SU-DHL-6 (cell line): ENCODE data around the gene GLG1.

Experiments used
- H2AFZ ChIP-seq: fragments of 200-600 bp; sonication (generic); 2 replicates; pipeline ENCODE4 v1.6.1; 2014; ENCODE audit warnings: low read depth, mild to moderate bottlenecking, moderate library complexity, mixed read lengths, antibody characterized with exemption, low read length; ENCODE audit not compliant: severe bottlenecking
- H3F3A ChIP-seq: fragments of 200-600 bp; shearing (Covaris generic); 2 replicates; pipeline ENCODE4 v1.6.0; 2016; ENCODE audit warnings: antibody characterized with exemption, mild to moderate bottlenecking; ENCODE audit not compliant: insufficient read depth
- H3K27ac ChIP-seq: fragments of 200-600 bp; sonication (generic); 2 replicates; pipeline ENCODE4 v1.5.1; 2016; ENCODE audit warnings: low read depth, mild to moderate bottlenecking, low read length, moderate library complexity, mixed read lengths
- H3K27me3 ChIP-seq: fragments of 200-600 bp; sonication (generic), shearing (Covaris generic); 2 replicates; pipeline ENCODE4 v1.6.0; 2014; ENCODE audit warnings: mild to moderate bottlenecking, low read length
- H3K36me3 ChIP-seq: fragments of 200-600 bp; sonication (generic); 2 replicates; pipeline ENCODE4 v1.6.1; 2014; ENCODE audit warnings: mild to moderate bottlenecking, low read length, mixed read lengths
- H3K4me2 ChIP-seq: fragments of 300-600, 200-600 bp; shearing (Covaris generic), sonication (generic); 2 replicates; pipeline ENCODE4 v1.6.0; 2014; ENCODE audit warnings: low read length, low read depth, mild to moderate bottlenecking; ENCODE audit not compliant: poor library complexity, severe bottlenecking
- H3K4me3 ChIP-seq: fragments of 200-600 bp; sonication (generic); 2 replicates; pipeline ENCODE4 v1.5.1; 2014; ENCODE audit warnings: antibody characterized with exemption, low read length, mild to moderate bottlenecking, mixed read lengths; ENCODE audit not compliant: insufficient read depth, poor library complexity, severe bottlenecking
- H3K79me2 ChIP-seq: fragments of 200-600 bp; sonication (generic); 2 replicates; pipeline ENCODE4 v1.6.1; 2014; ENCODE audit warnings: mild to moderate bottlenecking, low read length, moderate library complexity; ENCODE audit not compliant: insufficient read depth
- H3K9ac ChIP-seq: fragments of 200-600 bp; sonication (generic); 2 replicates; pipeline ENCODE4 v1.7.0; 2014; ENCODE audit warnings: mild to moderate bottlenecking, low read length
- H3K9me2 ChIP-seq: fragments of 200-600 bp; sonication (generic); replicated peaks from 2 replicates; pipeline ENCODE4 v1.6.1; 2014; ENCODE audit warnings: low read length; ENCODE audit not compliant: insufficient read depth
- H3K9me3 ChIP-seq: fragments of 200-600 bp; sonication (generic); 2 replicates; pipeline ENCODE4 v1.6.1; 2014; ENCODE audit warnings: low read length, mixed read lengths; ENCODE audit not compliant: insufficient read depth
- H4K20me1 ChIP-seq: fragments of 200-600 bp; sonication (generic); 2 replicates; pipeline ENCODE4 v1.6.1; 2014; ENCODE audit warnings: low read depth, mild to moderate bottlenecking, antibody characterized with exemption, low read length, moderate library complexity, mixed read lengths
- EZH2phosphoT487 ChIP-seq: fragments of 200-600 bp; sonication (generic), shearing (Covaris generic); conservative IDR thresholded peaks from 2 replicates; pipeline ENCODE4 v1.6.1; 2018; ENCODE audit warnings: mild to moderate bottlenecking, antibody characterized with exemption, low read length, moderate library complexity, mixed read lengths
- TF ChIP-seq, protein P1 (sequence below): fragments of 200-600 bp; sonication (generic); IDR thresholded peaks from one replicate; pipeline ENCODE4 v1.5.1; 2017; ENCODE audit warnings: antibody characterized with exemption, mild to moderate bottlenecking, low read length, moderate library complexity; ENCODE audit not compliant: insufficient read depth, poor library complexity, severe bottlenecking

Gene GLG1

DNA sequence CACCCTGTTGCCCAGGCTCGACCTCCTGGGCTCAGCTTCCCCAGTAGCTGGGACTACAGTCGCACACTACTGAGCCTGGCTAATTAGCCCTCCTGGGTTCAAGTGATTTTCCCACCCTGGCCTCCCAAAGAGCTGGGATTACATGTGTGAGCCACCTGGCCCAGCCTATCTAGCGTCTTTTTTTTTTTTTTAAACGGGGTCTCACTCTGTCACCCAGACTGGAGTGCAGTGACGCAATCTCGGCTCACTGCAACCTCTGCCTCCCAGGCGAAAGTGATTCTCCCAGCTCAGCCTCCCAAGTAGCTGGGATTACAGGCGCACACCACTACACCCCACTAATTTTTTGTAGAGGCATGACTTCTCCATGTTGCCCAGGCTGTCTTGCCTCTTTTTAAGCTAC lies 33.3 kb downstream of the GLG1 start:
- H4K20me1 ChIP-seq: no peaks in the 10 kb centered on the region; the same call in 1 of the 2 replicates

DNA sequence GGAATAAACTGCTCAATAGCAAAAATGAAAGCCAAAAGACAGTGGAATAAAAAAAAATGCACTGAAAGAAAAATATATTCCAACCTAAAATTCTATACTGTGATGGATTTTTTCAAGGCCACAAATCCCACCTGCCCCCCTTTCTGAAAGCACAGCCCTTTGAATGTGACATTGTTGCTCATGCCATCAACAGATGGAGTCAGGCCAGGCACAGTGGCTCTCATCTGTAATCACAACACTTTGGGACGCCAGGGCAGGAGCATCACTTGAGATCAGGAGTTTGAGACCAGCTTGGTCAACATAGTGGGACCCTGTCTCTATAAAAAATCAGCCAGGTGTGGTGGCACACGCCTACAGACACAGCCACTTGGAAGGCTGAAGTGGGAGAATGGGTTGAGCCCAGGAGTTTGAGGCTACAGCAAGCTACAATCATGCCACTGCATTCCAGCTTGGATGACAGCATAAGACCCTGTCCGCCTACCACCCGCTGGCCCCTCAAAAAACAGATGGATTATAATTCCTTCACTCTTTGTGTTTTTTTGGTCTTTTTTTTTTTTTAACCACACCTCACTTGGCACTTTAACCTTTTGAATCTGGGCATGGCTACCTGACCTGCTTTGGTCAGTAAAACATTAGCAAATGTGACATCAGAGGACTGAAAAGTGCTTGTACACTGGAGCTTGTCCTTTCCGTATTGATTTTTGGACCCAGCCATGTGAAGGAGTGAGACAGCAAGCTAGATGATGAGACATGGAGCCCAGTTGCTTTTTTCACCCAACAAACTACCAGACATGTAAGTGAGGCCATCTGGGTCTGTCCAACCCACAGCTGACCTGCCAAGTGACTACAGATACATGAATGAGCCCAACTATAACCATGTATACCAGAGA lies 36.3 kb downstream of the GLG1 start:
- Histone ChIP-seq H4K20me1 (peaks cover 4% of the 10 kb centered on the region; the same call in 1 of the 2 replicates), H2AFZ (no peak overlapping the region), H3F3A (no peaks in the 10 kb centered on the region; the same call in 1 of the 2 replicates), H3K9me2 (no peaks in the 10 kb centered on the region), H3K36me3 (no peaks in the 10 kb centered on the region), H3K27ac (no peak overlapping the region), H3K9me3 (no peaks in the 10 kb centered on the region), H3K79me2 (peaks cover 55% of the 10 kb centered on the region), H3K27me3 (no peaks in the 10 kb centered on the region), H3K9ac (no peak overlapping the region), H3K4me2 (no peak overlapping the region), H3K4me3 (no peak overlapping the region)
- TF ChIP-seq, protein P1, sequence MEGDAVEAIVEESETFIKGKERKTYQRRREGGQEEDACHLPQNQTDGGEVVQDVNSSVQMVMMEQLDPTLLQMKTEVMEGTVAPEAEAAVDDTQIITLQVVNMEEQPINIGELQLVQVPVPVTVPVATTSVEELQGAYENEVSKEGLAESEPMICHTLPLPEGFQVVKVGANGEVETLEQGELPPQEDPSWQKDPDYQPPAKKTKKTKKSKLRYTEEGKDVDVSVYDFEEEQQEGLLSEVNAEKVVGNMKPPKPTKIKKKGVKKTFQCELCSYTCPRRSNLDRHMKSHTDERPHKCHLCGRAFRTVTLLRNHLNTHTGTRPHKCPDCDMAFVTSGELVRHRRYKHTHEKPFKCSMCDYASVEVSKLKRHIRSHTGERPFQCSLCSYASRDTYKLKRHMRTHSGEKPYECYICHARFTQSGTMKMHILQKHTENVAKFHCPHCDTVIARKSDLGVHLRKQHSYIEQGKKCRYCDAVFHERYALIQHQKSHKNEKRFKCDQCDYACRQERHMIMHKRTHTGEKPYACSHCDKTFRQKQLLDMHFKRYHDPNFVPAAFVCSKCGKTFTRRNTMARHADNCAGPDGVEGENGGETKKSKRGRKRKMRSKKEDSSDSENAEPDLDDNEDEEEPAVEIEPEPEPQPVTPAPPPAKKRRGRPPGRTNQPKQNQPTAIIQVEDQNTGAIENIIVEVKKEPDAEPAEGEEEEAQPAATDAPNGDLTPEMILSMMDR: no peak
- TF ChIP-seq EZH2phosphoT487: no peak

More for the DNA sequence above, 33.3 kb downstream of the GLG1 start:
- Histone ChIP-seq H3K4me2 (no peak overlapping the region), H3K9ac (no peak overlapping the region), H3K27me3 (no peaks in the 10 kb centered on the region), H3K4me3 (no peak overlapping the region), H3K79me2 (peaks cover 41% of the 10 kb centered on the region), H3K27ac (no peak overlapping the region), H3K9me3 (no peaks in the 10 kb centered on the region), H2AFZ (no peak overlapping the region), H3F3A (no peaks in the 10 kb centered on the region; the same call in 1 of the 2 replicates), H3K9me2 (no peaks in the 10 kb centered on the region), H3K36me3 (no peaks in the 10 kb centered on the region)
- TF ChIP-seq, protein P1: no peak
- TF ChIP-seq EZH2phosphoT487: no peak

DNA sequence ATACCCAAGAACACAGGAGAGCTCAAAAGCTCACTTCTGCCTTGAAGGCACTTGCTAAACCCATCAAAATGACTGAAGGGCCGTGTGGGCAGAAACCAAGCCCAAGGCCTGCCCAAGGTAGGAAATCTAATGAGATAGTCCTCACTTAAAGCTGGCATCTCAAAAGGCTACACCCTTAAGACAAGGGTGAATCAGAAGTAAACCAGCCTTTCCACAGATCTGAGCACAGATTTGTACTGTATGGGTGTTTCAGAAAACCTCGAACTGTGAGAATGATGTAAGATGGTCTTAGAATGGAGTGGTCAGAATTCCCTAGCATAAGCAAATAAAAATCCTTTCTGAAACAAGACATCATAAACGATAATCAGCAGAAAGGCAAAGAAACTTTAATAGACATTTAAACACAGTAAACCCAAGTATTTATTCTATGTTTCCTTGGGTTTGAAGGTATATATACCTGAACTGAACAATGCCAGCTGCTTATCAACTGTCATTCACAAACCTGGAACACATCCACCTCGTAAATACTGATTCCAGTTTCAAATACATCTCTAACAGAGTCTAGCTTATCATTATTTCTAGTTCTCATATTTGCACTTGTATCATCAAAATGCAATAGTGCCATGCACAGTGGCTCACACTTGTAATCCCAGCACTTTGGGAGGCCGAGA lies 37.8 kb downstream of the GLG1 start:
- H3K79me2 ChIP-seq: peaks cover 52% of the 10 kb centered on the region
- H4K20me1 ChIP-seq: peaks cover 4% of the 10 kb centered on the region; the same call in 1 of the 2 replicates
- H3K27me3 ChIP-seq: no peaks in the 10 kb centered on the region
- no peak overlapping the region for H3K9ac ChIP-seq
- no peaks in the 10 kb centered on the region for H3K9me2 ChIP-seq
- no peak overlapping the region for H3K27ac ChIP-seq
- no peaks in the 10 kb centered on the region for H3K9me3 ChIP-seq
- TF ChIP-seq, protein P1: no peak
- no peak for TF ChIP-seq EZH2phosphoT487
- no peaks in the 10 kb centered on the region for H3K36me3 ChIP-seq
- H3K4me3 ChIP-seq: no peak overlapping the region
- H3K4me2 ChIP-seq: no peak overlapping the region
- no peaks in the 10 kb centered on the region; the same call in 1 of the 2 replicates for H3F3A ChIP-seq
- H2AFZ ChIP-seq: no peak overlapping the region
